H1 (cell line): ENCODE measurements around the gene ETS1. TPM values are rescaled to one million over a fixed set of nuclear protein-coding genes. Genes with fewer than 3 reads are reported as not detected.

Experiments used
- EGR1 ChIP-seq: IDR thresholded peaks from 2 replicates; pipeline ENCODE4 v1.6.1; 2011; ENCODE audit warnings: low read depth, low read length, borderline replicate concordance
- TBP ChIP-seq: IDR thresholded peaks from 2 replicates; pipeline ENCODE4 v1.6.1; 2011; ENCODE audit warnings: low read depth, low read length, improper control_type of control experiment
- polyA plus RNA-seq, 7 experiments: library from polyadenylated mRNA; depleted of rRNA in 3 of 7; stranded (reverse) in 5 of 7; unstranded in 2 of 7; fragments of >200 nt in 5 of 7; fragments of 200-250 nt in 2 of 7; gene quantifications; 1 replicate in 5 of 7; 2 replicates in 1 of 7; 4 replicates in 1 of 7; pipeline versions ENCODE4 v1.2.1 to v1.2.3, GENCODE V29; 2011 to 2013; ENCODE audit warnings: missing spikeins in 2 of 7, mixed read lengths in 2 of 7
- total RNA-seq: library from RNA; stranded (reverse); fragmentation: NEBNext Ultra II Directional; extraction: Animal tissue kit (Norgen Biotek cat#: 25700); gene quantifications from 2 replicates; pipeline ENCODE4 v1.2.1, GENCODE V29; 2021
- TF ChIP-seq, protein P1 (sequence below): fragments of 300-600 bp; sonication (generic); IDR thresholded peaks from 2 replicates; pipeline ENCODE4 v1.7.1; 2012; ENCODE audit warnings: low read length, moderate library complexity, mild to moderate bottlenecking, inconsistent platforms; ENCODE audit not compliant: insufficient replicate concordance
- TF ChIP-seq, protein P2 (sequence below): IDR thresholded peaks from 2 replicates; pipeline ENCODE4 v1.6.1; 2011; ENCODE audit warnings: low read length, improper control_type of control experiment

ETS1 gene
- total and polyA plus RNA-seq, 2 of the 8 experiments (the other 6 are each of a cell fraction or from before 2014, with no cell fraction given), result 10.0 to 35.3 TPM

DNA sequence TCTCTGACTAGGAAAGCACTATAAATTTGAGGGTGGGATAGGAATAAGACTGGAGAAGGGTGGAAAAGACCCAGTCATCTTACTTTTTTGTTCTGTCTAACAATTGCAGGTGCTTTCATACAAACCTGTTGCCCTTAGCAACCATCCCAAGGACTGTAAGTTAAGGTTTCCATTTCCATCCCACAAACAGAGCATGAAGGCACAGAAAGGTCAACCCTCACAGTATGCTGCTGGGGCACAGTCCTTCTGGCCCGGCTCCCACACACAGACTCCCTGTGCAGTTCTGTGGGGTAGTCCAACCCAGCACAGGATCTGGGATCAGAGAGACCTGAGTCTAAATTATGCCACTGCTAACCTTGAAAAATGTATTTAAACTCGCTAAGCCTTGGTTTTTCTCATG is 38.4 kb upstream of the ETS1 start (continued):
- TF ChIP-seq, protein P1, sequence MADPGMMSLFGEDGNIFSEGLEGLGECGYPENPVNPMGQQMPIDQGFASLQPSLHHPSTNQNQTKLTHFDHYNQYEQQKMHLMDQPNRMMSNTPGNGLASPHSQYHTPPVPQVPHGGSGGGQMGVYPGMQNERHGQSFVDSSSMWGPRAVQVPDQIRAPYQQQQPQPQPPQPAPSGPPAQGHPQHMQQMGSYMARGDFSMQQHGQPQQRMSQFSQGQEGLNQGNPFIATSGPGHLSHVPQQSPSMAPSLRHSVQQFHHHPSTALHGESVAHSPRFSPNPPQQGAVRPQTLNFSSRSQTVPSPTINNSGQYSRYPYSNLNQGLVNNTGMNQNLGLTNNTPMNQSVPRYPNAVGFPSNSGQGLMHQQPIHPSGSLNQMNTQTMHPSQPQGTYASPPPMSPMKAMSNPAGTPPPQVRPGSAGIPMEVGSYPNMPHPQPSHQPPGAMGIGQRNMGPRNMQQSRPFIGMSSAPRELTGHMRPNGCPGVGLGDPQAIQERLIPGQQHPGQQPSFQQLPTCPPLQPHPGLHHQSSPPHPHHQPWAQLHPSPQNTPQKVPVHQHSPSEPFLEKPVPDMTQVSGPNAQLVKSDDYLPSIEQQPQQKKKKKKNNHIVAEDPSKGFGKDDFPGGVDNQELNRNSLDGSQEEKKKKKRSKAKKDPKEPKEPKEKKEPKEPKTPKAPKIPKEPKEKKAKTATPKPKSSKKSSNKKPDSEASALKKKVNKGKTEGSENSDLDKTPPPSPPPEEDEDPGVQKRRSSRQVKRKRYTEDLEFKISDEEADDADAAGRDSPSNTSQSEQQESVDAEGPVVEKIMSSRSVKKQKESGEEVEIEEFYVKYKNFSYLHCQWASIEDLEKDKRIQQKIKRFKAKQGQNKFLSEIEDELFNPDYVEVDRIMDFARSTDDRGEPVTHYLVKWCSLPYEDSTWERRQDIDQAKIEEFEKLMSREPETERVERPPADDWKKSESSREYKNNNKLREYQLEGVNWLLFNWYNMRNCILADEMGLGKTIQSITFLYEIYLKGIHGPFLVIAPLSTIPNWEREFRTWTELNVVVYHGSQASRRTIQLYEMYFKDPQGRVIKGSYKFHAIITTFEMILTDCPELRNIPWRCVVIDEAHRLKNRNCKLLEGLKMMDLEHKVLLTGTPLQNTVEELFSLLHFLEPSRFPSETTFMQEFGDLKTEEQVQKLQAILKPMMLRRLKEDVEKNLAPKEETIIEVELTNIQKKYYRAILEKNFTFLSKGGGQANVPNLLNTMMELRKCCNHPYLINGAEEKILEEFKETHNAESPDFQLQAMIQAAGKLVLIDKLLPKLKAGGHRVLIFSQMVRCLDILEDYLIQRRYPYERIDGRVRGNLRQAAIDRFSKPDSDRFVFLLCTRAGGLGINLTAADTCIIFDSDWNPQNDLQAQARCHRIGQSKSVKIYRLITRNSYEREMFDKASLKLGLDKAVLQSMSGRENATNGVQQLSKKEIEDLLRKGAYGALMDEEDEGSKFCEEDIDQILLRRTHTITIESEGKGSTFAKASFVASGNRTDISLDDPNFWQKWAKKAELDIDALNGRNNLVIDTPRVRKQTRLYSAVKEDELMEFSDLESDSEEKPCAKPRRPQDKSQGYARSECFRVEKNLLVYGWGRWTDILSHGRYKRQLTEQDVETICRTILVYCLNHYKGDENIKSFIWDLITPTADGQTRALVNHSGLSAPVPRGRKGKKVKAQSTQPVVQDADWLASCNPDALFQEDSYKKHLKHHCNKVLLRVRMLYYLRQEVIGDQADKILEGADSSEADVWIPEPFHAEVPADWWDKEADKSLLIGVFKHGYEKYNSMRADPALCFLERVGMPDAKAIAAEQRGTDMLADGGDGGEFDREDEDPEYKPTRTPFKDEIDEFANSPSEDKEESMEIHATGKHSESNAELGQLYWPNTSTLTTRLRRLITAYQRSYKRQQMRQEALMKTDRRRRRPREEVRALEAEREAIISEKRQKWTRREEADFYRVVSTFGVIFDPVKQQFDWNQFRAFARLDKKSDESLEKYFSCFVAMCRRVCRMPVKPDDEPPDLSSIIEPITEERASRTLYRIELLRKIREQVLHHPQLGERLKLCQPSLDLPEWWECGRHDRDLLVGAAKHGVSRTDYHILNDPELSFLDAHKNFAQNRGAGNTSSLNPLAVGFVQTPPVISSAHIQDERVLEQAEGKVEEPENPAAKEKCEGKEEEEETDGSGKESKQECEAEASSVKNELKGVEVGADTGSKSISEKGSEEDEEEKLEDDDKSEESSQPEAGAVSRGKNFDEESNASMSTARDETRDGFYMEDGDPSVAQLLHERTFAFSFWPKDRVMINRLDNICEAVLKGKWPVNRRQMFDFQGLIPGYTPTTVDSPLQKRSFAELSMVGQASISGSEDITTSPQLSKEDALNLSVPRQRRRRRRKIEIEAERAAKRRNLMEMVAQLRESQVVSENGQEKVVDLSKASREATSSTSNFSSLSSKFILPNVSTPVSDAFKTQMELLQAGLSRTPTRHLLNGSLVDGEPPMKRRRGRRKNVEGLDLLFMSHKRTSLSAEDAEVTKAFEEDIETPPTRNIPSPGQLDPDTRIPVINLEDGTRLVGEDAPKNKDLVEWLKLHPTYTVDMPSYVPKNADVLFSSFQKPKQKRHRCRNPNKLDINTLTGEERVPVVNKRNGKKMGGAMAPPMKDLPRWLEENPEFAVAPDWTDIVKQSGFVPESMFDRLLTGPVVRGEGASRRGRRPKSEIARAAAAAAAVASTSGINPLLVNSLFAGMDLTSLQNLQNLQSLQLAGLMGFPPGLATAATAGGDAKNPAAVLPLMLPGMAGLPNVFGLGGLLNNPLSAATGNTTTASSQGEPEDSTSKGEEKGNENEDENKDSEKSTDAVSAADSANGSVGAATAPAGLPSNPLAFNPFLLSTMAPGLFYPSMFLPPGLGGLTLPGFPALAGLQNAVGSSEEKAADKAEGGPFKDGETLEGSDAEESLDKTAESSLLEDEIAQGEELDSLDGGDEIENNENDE, result no peak
- TF ChIP-seq EGR1 (no peak), TBP (no peak)
- TF ChIP-seq, protein P2, sequence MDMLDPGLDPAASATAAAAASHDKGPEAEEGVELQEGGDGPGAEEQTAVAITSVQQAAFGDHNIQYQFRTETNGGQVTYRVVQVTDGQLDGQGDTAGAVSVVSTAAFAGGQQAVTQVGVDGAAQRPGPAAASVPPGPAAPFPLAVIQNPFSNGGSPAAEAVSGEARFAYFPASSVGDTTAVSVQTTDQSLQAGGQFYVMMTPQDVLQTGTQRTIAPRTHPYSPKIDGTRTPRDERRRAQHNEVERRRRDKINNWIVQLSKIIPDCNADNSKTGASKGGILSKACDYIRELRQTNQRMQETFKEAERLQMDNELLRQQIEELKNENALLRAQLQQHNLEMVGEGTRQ, result no peak
- TF ChIP-seq, all 59 proteins: peak for 0
